Jurkat, Clone E6-1 (cell line): Measurements from ENCODE around the gene AQP2.

ENCODE experiments used
- DNase-seq: peaks from one replicate; pipeline ENCODE4 v3.0.0-alpha.2; 2011; ENCODE audit warnings: low read depth, low spot score
- H3K4me3 ChIP-seq: 2 replicates; pipeline ENCODE4 v1.5.1; 2011; ENCODE audit warnings: mild to moderate bottlenecking, low read length, control low read depth, moderate library complexity

AQP2 gene

DNA sequence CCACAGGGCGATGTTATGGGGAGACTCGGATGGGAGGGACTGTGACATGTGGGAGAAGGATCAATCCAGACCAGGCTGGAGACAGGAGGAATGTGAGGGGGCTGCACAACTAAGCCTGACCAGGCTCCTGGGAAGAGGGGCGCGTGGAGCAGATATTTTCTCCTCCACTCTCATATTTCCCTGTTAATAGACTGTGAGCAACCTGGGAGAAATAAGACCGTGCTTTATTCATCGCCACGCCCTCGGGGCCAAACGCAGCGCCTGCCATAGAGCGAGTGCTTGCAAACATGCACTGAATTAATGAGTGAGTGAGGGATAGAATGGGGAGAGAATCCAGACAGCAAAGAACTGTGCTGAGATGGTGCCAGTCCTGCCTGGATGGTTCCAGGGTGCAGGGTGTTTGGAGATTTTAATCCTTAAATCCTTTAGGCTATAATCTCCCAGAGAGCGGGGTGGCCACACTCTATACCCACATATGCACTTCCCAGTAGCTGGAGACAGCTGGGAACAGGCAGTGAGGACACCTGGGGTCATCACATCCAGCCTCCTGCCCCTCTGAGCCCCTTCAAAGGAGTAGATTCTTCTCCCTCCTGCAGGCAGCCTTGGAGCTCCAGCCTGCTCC, 33.3 kb upstream of the AQP2 start:
- no peak overlapping the region for H3K4me3 ChIP-seq
- no peak for DNase-seq

DNA sequence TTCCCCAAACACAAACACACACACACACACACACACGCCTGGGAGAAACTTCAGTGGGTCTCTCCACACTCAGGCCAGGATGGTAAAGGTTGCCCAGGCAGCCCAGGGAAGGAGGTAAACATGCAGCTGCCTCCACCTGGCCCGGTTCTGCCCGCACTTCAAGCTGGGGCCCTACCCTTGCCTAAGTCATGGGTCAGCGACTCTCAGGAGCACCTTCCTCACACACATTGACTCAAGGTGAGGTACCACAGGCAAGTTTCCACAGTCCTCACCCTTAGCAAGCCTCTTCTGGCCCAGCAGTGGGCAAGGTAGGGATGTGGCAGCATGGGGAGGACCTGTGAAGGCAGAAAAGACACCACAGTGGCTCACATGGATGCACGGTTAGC, 32.8 kb upstream of the AQP2 start:
- no peak for DNase-seq
- no peak overlapping the region for H3K4me3 ChIP-seq

DNA sequence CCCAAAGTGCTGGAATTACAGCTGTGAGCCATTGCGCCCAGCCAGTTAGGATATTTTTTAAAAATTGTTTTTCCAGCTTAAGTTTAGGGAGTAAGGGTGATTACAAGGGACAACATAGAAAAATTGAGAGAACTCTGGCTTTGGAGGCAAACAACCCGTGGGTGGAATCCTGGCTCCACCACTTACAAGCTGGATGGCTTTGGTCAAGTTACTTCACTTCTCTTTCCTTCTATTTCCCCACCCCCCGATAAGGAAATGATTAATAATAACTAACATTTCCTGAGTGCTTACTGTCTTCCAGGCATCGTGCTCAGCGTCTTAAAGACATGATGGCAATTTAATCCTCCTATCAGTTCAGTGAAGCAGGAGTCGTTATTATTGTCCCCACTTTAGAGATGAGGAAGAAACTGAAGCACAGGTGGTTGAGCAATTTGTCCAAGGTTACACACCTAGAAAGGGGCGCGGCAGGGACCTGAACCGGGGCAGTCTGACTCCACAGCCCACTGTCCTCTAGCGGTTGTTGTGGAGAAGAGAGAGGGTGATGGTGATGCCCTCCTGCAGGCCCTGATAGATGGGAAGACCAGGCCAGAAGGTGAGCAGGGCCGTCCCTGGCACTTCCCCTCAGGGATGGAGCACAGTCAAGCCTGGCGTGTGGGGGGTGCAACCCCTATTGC, 30.2 kb upstream of the AQP2 start:
- DNase-seq: no peak
- no peak overlapping the region for H3K4me3 ChIP-seq

DNA sequence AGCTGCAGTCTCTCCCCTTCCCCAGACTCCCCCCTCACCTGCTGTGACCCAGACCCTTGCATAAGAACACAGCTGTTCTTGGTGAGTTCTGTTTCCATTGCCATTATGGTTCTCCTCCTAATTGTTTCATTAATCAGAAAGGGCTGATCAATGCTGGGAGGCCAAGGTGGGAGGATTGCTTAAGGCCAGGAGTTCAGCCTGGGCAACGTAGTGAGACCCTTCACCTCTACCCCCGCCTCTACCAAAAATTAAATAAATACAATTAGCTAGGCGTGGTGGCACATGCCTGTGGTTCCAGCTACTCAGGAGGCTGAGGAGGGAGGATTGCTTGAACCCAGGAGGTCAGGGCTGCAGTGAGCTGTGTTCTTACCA, 29.6 kb upstream of the AQP2 start:
- no peak for DNase-seq
- H3K4me3 ChIP-seq: no peak overlapping the region

DNA sequence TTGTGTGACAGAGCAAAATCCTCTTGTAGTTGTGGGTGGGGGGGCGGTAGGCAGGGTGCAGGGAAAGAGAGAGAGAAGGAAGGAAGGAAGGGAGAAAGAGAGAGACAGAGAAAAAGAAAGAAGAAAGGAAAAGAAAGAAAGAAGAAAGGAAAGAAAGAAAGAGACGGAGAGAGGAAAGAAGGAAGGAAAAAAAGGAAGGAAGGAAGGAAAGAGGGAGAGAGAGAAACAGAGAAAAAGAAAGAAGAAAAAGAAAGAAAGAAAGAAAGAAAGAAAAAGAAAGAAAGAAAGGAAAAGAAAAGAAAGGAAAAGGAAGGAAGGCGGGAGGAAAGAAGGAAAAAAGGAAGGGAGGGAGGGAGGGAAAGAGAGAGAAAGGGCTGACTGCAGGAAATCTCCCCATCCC, 29.2 kb upstream of the AQP2 start:
- H3K4me3 ChIP-seq: no peak overlapping the region
- no peak for DNase-seq

DNA sequence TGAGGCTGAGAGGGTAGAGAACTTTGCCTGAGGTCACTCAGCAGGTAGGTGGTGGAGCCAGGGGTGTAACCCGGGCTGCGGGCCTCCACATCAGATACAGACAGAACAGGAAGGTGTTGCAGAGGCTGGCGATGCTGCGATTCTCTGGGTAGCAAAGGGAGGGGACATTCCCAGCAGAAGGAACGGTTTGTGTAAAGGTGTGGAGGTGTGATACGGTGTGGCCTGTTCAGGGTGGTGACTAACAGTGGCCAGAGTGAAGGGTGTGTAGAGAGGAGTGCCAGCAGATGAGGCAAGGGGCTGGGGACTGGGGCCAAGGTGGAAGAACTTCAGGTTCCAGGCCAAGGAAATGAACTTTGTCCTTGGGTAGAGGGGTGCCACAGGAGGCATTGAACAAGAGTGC, 28.6 kb upstream of the AQP2 start:
- no peak overlapping the region for H3K4me3 ChIP-seq
- DNase-seq: no peak

DNA sequence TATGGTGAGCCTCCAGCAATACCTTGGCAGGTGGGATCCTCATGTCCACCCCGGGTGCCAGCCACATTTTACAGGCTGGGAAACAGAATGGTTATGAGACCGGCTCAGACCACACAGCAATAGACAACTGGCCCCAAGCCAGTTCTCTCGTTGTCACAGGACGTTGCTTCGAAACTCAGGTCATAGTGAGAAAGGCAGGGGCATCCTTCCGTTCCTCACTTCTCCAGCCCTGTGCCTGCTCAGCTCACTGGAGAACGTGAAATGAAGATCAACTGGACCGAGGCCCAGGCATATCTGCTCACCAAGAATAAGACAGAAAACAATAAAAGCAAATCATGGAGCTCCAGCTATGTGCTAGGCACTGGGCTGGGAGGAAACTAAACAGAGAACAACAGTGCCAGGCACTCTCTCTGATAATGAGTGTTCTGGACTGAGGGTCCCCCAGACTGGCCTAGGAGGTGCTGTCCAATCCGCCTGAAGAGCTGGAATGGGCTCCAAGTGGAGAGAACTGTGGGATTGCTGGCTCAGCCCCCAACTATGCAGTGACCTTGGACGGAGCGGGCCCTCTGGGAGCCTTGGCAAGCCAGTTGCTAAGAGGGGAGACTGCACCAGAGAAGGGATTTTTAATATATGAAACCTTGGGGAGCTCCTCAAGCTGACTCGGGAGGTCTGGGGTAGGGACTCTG, 28.0 kb upstream of the AQP2 start:
- no peak for DNase-seq
- no peak overlapping the region for H3K4me3 ChIP-seq

DNA sequence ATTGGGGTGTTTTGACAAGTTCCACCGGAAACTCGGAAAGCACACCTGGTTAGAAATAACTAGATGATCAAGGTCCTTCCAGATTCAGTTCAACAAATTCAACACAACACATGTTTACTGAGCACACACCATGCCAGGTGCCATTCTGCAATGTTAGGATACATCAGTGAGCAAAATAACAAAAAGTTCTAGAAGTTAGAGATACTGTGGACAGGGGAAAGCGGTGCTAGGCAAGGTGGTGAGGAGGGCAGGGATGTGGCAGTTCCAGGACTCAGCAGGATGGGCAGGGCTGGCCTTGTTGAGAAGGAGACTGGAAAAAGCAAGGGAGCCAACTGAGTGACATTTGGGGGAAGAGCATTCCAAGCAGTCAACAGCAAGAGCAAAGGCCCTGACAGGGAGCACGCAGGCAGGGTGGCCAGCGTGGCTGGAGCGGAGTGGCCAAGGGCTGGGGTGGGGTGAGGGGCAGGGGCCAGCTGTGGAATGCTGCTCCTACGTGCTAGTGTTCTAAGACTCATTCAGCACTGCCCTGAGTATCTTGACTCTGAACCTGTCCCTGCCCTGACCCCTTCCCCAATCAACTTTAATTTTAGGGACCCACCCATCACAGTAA, 27.4 kb upstream of the AQP2 start:
- no peak overlapping the region for H3K4me3 ChIP-seq
- no peak for DNase-seq

DNA sequence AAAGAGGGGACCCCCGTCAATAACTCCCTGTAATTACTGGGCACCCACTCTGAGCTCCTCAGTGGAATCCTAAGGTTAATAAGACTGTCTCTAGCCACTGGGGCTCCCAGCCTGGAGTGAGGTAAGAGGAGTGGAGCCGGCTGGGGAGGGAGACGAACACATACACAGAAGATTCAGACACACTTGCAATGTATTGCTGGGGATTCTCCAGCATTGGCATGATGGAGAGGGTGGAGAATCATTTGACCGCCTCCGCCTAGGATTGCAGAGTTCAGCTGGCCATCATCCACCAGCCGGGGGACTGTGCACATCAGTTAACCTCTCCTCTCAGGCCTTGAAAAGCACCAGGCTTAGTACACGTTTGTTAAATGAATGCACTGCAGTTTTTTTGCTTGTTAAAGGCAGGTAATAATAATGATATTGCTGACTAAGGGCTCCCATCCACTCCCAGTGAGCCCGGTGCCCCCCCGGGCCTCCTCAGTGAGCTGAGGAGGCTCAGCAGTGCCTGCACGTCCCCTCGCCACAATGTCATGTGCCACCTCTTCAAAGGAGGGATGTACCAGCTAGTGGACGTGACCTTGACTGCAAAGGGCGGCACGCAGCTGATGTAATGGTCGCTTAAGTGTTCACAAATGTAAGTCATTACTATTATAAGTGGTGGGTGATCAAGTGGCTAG, 26.5 kb upstream of the AQP2 start:
- DNase-seq: no peak
- H3K4me3 ChIP-seq: no peak overlapping the region

DNA sequence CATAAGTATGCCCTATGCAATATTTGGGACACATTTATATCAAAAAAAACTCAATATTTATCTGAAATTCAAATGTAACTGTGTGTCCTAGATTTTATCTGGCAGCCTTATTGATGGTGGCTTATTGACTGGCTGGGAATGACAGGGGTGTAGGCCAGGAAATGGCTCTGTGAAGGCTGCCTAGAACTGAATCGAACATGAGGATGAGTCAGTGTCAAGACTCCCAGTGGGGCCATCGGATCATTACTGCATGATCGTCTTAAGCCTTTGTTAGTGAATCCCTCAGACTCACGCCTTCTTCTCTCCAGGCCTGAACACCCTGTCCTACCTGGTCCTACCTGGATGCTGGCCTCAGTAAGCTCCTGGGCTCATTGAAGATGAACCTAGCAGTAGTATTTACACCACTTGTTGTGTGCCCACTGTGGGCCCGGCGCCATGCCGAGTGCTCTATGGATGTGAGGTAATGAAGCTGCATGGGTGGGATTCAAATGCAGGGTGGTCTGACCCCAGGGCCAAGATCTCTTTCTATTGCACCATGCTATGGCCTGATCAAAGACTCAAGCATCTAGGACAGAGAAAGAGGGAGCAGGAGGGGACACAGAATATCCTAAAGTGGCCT, 25.8 kb upstream of the AQP2 start:
- no peak for DNase-seq
- H3K4me3 ChIP-seq: no peak overlapping the region

DNA sequence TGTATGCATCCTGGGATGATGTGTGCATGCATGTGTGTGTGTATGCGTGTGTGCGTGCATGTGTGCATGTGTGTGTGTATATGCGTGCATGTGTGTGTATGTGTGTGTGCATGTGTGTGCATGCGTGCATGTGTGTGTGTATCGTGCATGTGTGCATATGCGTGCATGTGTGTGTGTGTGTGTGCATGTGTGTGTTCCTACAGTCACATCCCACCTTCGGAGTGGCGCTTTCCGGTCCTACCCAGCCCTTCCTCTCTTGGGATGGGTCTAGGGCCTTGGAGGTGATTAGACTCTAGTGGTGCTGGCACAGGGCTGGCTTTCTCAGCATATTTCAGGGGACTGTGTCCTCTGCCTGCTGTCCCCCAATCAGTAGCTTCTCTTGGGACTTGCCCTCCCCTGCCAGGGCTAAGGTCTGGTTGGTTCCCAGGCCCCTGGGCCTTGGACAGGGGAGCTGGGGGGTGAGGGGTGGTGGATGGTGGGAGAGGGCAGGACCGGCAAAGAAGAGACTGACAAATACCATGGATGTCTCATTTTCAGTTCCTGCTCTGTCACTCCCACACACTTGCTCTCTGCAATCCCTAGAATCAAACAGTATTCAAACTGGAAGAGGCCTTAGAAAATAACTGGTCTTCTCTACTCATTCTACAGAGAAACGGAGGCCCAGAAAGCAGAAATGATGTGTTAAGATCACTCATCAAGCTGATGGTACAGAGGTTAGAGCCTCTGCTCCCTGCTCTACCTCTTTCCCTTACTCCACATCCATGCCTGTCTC, 24.9 kb upstream of the AQP2 start:
- DNase-seq: no peak
- no peak overlapping the region for H3K4me3 ChIP-seq

DNA sequence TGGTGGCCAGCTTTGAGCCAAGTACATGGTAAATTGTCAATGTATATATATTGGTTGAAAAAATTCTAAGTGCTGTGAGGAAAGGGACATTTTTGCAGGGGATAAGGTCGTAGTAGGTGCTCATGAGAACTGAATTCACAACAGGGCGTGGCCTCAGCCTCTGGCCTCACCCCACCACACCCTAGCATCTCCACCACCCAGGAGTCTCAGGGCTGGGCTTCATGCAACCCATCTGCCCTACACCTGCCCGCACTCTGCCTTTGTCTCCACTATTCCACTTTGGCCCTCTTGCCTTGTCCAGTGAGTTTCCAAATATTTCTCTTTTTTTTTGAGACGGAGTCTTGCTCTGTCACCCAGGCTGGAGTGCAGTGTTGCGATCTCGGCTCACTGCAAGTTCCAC, 22.1 kb upstream of the AQP2 start:
- DNase-seq: no peak
- no peak overlapping the region for H3K4me3 ChIP-seq

DNA sequence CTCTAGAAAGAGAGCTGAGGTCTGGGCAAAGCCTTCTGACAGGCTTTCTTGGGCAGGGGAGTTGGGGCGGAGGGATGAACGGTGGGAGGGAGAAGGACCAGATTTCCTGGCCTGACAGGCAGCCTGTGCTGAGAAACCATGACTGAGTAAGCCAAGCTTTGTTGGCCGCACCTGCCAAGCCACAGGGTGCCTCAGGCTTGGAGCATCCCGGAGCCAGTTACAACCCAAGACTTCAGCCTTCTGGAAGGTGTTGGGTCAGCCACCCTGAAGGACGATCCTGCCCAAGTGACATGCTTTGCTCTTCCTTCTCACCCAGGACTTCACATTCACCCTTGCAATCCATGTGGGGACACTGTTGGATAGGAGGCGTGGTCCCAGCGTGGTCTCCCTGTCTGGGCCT, 21.0 kb upstream of the AQP2 start:
- DNase-seq: no peak

DNA sequence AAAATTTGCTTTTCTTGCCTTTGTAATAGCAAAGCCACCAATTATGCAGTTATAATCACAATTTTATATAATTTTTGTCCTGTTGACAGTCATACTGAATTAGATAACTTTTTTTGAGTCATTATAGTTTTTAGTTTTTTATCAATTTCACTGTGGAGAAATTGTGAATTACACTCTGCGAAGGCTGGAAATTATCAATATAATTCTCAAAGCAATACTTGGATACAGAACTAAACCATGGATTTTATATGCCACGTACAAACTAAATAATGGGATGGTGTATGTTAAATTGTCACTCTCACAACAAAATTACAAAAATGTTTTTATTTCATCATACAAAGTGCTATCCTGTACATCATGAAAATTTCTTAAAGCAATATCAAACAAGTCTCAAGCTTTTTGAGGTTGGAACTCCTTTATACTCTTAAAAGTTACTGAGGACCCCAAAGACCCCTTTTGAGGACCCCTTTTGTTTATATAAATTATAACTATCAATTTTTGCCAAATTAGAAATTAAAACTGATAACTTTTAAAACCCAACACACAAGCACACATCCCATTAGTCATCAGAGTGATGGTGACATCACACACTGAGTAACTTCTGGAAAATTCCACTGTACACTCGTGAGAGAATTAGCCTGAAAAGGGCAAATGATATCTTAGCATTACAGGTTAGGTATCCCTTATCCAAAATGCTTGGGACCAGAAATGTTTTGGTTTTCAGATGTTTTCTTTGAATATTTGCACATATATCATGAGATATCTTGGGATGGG, 19.8 kb upstream of the AQP2 start:
- no peak overlapping the region for H3K4me3 ChIP-seq
- DNase-seq: no peak

More for the DNA sequence above, 21.0 kb upstream of the AQP2 start:
- no peak overlapping the region for H3K4me3 ChIP-seq

DNA sequence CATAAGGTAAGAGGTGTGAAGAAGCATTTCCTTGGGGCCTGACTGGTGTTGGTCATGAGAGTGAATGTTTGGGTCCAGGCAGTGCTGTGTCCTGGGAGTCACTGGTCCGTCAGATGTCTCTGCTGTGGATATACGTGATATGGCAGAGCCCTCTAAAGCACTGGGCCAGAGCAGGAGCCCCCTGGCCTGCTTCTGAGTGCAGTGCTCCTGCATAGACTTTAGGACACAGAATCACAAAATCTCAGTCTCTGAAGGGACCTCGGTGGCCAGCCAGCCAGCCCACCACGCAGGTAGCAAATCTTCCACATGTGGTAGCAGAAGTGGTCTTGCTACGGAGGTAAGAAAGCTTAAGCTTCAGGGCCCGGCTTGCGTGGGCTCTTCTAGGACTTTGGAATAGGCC, 18.5 kb upstream of the AQP2 start:
- DNase-seq: no peak
- H3K4me3 ChIP-seq: no peak overlapping the region

DNA sequence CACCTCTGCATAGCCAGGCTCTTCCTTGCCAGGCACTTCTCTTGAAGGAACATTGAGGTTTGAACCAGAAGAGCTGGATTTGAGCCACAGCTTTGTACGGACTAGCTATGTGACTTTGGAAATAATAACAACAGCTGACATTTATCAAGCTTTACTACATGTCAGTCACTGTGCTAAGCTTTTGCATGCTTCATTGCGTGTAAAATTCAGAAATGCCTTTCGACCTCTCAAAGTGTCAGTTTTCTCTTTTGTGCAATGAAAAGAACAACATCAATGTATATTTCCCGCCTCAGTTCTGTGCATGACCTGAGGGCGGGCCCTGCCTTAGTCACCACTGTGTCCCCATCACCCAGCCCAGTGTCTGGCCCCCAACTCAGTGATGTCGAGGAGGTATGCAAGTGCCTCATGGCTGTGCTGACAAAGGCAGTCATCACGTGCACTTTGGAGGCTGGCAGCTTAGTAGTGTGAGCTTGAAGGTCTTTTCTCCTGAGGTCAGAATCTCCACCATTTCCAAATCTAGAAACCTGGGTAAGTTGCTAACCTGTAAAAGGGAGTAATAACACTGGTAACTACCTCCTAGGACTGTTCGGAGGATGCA, 17.9 kb upstream of the AQP2 start:
- no peak overlapping the region for H3K4me3 ChIP-seq
- no peak for DNase-seq

DNA sequence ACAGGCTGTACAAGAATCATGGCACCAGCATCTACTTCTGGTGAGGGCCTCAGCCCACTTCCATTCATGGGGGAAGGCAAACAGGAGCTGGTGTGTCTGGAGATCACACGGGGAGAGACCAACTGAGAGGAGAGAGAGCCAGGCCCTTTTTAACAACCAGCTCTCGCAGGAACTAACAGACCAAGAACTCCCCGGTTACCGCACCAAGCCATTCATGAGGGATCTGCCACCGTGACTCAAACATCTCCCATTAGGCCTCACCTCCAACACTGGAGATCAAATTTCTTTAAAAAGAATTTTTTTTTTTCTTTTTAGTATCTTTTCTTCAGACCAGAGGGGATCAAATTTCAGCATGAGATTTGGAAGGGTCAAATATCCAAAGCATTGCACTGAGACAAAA, 16.7 kb upstream of the AQP2 start:
- H3K4me3 ChIP-seq: no peak overlapping the region
- no peak for DNase-seq

DNA sequence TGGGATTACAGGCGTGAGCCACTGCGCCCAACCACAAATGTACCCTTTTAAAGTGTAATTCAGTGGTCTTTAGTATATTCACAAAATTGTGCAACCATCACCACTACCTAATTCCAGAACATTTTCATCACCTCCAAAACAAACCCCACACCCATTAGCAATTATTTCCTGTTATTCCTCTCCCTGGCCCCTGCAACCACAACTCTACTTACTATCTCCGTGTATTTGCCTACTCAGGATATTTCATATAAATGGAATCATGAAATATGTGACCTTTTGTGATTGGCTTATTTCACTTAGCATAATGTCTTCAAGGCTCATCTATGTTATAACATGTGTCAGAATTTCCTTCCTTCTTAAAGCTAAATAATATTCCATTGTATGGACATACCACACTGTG, 16.0 kb upstream of the AQP2 start:
- no peak for DNase-seq
- H3K4me3 ChIP-seq: no peak overlapping the region
